Measurements from ENCODE around the gene GTF3C5.
"Not testable (repeated sequence)": the region's sequence is repeated elsewhere in the genome, so short reads cannot be mapped to it uniquely, and the experiment has no call there.

The GTF3C5 gene

DNA sequence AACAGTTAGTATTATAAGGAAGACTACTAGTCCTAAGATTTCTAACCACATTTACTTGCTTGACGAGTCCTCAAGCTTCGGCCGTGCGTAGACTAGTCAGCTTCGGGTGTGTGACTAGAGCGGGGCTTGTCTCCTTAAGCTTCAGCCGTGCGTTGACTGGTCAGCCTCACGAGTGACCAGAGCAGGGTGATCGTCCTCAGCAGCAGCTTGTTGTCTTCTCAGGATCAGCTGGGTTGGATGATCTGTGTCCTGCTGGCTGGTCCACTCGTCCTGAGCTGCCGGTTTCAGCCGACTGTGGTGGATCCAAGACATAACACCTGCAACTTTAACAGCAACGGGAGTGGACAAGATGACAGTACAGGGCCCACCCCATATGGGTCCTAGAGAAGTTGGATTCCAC lies 47.7 kb downstream of the GTF3C5 start:
- Histone ChIP-seq H3K9ac (no peak overlapping the region), H3K79me2 (ENCODE audit: insufficient read depth, low read depth) (no peaks in the 10 kb centered on the region)

DNA sequence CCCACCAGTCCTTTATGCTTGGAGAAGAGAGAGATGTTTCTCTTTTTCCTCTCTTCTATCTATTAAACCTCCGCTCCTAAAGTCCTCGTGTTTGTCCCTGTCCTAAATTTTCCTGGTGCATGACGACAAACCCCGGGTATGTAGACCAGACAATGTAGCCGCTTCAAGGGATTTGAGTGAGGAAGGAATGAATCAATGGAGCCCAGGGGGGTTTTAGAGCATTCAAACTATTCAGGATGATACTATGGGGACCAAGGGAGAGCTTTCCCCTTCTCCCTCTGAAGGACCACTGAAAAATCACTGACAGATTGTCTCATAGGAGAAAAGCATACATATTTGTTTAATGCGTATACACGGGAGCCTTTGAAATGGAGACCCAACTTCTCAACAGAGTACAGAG lies 49.4 kb downstream of the GTF3C5 start:
- peaks cover 13% of the 10 kb centered on the region for H3K27me3 ChIP-seq (ENCODE audit: insufficient read depth, low read depth)
- H3K4me1 ChIP-seq (ENCODE audit: low read depth, poor library complexity, severe bottlenecking): no peaks in the 10 kb centered on the region
- H3K27ac ChIP-seq: no peak overlapping the region
- H4K20me1 ChIP-seq (ENCODE audit: insufficient read depth): no peaks in the 10 kb centered on the region
- no peaks in the 10 kb centered on the region for H3K36me3 ChIP-seq (ENCODE audit: insufficient read depth)
- no peaks in the 10 kb centered on the region for H3K79me2 ChIP-seq (ENCODE audit: insufficient read depth, low read depth)
- TF ChIP-seq, protein P1, sequence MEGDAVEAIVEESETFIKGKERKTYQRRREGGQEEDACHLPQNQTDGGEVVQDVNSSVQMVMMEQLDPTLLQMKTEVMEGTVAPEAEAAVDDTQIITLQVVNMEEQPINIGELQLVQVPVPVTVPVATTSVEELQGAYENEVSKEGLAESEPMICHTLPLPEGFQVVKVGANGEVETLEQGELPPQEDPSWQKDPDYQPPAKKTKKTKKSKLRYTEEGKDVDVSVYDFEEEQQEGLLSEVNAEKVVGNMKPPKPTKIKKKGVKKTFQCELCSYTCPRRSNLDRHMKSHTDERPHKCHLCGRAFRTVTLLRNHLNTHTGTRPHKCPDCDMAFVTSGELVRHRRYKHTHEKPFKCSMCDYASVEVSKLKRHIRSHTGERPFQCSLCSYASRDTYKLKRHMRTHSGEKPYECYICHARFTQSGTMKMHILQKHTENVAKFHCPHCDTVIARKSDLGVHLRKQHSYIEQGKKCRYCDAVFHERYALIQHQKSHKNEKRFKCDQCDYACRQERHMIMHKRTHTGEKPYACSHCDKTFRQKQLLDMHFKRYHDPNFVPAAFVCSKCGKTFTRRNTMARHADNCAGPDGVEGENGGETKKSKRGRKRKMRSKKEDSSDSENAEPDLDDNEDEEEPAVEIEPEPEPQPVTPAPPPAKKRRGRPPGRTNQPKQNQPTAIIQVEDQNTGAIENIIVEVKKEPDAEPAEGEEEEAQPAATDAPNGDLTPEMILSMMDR (conservative IDR thresholded peaks at IDR 0.05; ENCODE audit: low read depth, low read length): no peak
- H3K4me2 ChIP-seq: no peak overlapping the region
- no peak overlapping the region for H3K4me3 ChIP-seq (IDR thresholded peaks at IDR 0.05; ENCODE audit: insufficient read depth, low read depth, low read length)
- H3K9ac ChIP-seq: no peak overlapping the region
- H2AFZ ChIP-seq (ENCODE audit: low read depth): no peak overlapping the region

More for the DNA sequence above, 47.7 kb downstream of the GTF3C5 start:
- Histone ChIP-seq H4K20me1 (ENCODE audit: insufficient read depth) (no peaks in the 10 kb centered on the region), H2AFZ (ENCODE audit: low read depth) (no peak overlapping the region), H3K4me3 (IDR thresholded peaks at IDR 0.05; ENCODE audit: insufficient read depth, low read depth, low read length) (no peak overlapping the region), H3K4me1 (ENCODE audit: low read depth, poor library complexity, severe bottlenecking) (no peaks in the 10 kb centered on the region), H3K27ac (no peak overlapping the region), H3K27me3 (ENCODE audit: insufficient read depth, low read depth) (peaks cover 13% of the 10 kb centered on the region), H3K36me3 (ENCODE audit: insufficient read depth) (no peaks in the 10 kb centered on the region), H3K4me2 (no peak overlapping the region)
- TF ChIP-seq, protein P1 (conservative IDR thresholded peaks at IDR 0.05; ENCODE audit: low read depth, low read length): no peak

DNA sequence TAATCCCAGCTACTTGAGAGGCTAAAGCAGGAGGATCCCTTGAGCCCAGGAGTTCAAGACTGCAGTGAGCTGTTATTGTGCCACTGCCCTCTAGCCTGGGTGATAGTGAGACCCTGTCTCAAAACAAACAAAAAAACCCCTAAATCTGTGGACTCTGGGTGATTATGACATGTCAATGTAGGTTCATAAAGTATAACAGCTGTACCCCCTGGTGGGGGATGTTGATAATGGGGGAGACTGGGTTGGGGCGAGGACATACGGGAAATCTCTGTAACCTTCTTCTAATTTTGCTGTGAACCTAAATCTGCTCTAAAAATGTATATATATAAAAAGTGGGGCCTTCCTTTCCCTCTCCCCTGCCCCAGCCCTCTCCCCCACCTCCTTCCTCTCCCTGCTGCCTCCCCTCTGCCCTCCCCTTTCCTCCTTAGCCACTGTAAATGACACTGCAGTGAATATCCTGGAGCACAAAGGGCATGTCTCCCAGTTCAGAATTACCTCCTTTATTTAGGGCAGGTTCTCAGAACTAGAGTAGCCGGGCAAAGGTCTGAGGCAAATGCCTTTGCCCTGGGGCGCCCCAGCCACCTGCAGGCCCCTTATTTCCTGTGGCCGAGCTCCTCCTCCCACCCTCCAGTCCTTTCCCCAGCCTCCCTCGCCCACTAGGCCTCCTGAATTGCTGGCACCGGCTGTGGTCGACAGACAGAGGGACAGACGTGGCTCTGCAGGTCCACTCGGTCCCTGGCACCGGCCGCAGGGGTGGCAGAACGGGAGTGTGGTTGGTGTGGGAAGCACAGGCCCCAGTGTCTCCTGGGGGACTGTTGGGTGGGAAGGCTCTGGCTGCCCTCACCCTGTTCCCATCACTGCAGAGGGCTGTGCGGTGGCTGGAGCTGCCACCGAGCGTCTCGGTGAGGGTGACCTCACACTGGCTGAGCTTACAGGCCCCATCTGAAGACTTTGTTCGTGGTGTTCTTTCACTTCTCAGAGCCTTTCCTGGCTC lies 50.3 kb downstream of the GTF3C5 start:
- not testable (repeated sequence) for H3K9ac ChIP-seq; H4K20me1 ChIP-seq (ENCODE audit: insufficient read depth); H3K27ac ChIP-seq

DNA sequence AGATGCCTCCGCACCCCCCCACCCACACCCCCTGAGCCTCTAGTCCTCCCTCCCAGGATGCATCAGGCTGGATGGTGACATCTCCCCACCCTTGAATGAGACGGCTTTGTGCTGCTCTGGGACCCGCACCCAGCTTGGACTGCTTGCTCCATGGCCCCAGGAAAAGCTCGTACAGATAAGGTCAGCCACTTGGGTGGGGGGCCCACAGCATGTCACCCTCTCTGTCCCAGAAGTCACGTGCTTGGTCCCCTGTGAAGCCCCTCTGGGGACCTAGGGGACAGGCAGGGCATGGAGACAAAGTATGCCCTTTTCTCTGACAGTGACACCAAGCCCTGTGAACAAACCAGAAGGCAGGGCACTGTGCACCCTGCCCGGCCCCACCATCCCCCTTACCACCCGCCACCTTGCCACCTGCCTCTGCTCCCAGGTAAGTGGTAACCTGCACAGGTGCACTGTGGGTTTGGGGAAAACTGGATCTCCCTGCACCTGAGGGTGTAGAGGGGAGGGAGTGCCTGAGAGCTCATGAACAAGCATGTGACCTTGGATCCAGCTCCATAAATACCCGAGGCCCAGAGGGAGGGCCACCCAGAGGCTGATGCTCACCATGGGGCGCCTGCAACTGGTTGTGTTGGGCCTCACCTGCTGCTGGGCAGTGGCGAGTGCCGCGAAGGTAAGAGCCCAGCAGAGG lies 51.3 kb downstream of the GTF3C5 start:
- not testable (repeated sequence) for H3K79me2 ChIP-seq (ENCODE audit: insufficient read depth, low read depth); H2AFZ ChIP-seq (ENCODE audit: low read depth); H3K9ac ChIP-seq; H4K20me1 ChIP-seq (ENCODE audit: insufficient read depth); H3K4me3 ChIP-seq (IDR thresholded peaks at IDR 0.05; ENCODE audit: insufficient read depth, low read depth, low read length); H3K4me2 ChIP-seq; H3K36me3 ChIP-seq (ENCODE audit: insufficient read depth); H3K4me1 ChIP-seq (ENCODE audit: low read depth, poor library complexity, severe bottlenecking); H3K27ac ChIP-seq
- peaks cover 13% of the 10 kb centered on the region for H3K27me3 ChIP-seq (ENCODE audit: insufficient read depth, low read depth)

More for the DNA sequence above, 50.3 kb downstream of the GTF3C5 start:
- H3K27me3 ChIP-seq (ENCODE audit: insufficient read depth, low read depth): peaks cover 13% of the 10 kb centered on the region
- not testable (repeated sequence) for H3K4me3 ChIP-seq (IDR thresholded peaks at IDR 0.05; ENCODE audit: insufficient read depth, low read depth, low read length); H3K4me1 ChIP-seq (ENCODE audit: low read depth, poor library complexity, severe bottlenecking); H2AFZ ChIP-seq (ENCODE audit: low read depth); H3K4me2 ChIP-seq; H3K36me3 ChIP-seq (ENCODE audit: insufficient read depth); H3K79me2 ChIP-seq (ENCODE audit: insufficient read depth, low read depth)

DNA sequence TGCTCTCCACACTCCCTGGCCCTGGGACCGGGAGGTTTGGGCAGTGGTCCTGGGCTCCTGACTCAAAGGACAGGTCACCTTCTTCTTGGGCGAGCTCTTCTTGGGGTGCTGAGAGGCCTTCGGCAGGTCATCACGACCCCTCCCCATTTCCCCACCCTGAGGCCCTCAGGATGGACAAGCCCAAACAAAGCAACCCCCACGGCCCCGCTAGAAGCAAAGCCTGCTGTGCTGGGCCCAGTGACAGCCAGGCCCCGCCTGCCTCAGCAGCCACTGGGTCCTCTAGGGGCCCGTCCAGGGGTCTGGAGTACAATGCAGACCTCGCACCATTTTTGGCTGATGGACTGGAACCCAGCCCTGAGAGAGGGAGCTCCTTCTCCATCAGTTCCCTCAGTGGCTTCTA lies 52.9 kb downstream of the GTF3C5 start:
- not testable (repeated sequence) for H3K4me2 ChIP-seq; H3K27ac ChIP-seq; H3K36me3 ChIP-seq (ENCODE audit: insufficient read depth); H3K4me3 ChIP-seq (IDR thresholded peaks at IDR 0.05; ENCODE audit: insufficient read depth, low read depth, low read length); H2AFZ ChIP-seq (ENCODE audit: low read depth); H3K79me2 ChIP-seq (ENCODE audit: insufficient read depth, low read depth); H3K4me1 ChIP-seq (ENCODE audit: low read depth, poor library complexity, severe bottlenecking); H4K20me1 ChIP-seq (ENCODE audit: insufficient read depth); H3K9ac ChIP-seq
- peaks cover 19% of the 10 kb centered on the region for H3K27me3 ChIP-seq (ENCODE audit: insufficient read depth, low read depth)

DNA sequence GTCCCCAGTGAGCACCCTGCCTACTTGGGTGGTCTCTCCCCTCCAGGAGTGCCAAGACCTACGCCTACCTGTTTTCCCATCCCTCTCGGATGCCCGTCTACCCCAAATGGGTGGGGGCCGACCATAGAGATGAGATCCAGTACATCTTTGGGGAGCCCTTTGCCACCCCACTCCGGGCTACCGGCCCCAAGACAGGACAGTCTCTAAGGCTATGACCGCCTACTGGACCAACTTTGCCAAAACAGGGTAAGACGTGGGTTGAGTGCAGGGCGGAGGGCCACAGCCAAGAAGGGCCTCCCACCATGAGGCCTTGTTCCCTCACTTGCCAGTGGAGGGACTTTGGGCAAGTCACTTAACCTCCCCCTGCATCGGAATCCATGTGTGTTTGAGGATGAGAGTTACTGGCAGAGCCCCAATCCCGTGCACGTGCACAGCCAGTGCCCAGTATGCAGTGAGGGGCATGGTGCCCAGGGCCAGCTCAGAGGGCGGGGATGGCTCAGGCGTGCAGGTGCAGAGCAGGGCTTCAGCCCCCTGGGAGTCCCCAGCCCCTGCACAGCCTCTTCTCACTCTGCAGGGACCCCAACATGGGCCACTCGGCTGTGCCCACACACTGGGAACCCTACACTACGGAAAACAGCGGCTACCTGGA lies 55.5 kb downstream of the GTF3C5 start:
- H3K36me3 ChIP-seq (ENCODE audit: insufficient read depth); H4K20me1 ChIP-seq (ENCODE audit: insufficient read depth); H3K9ac ChIP-seq; H3K27me3 ChIP-seq (ENCODE audit: insufficient read depth, low read depth); H3K4me2 ChIP-seq; H3K4me3 ChIP-seq (IDR thresholded peaks at IDR 0.05; ENCODE audit: insufficient read depth, low read depth, low read length); H3K79me2 ChIP-seq (ENCODE audit: insufficient read depth, low read depth); H3K27ac ChIP-seq; H2AFZ ChIP-seq (ENCODE audit: low read depth); H3K4me1 ChIP-seq (ENCODE audit: low read depth, poor library complexity, severe bottlenecking): not testable (repeated sequence)
